ENCODE measurements around the gene ITGA3. TPM values are rescaled to one million over a fixed set of nuclear protein-coding genes. Genes with fewer than 3 reads are reported as not detected.

Gene ITGA3
- total RNA-seq, 1 donor from 2014 or later, result 222 TPM

- TF ChIP-seq CTCF (IDR thresholded peaks at IDR 0.05), result no peak
- H3K27me3 ChIP-seq, result no peaks in the 10 kb centered on the region
- no peak overlapping the region for H3K27ac ChIP-seq
- peaks cover 0 to 2% of the 10 kb centered on the region in 2 donors for H3K4me1 ChIP-seq
- H3K36me3 ChIP-seq, result peaks cover 98 to 99% of the 10 kb centered on the region in 2 donors
- H3K4me3 ChIP-seq, result no peak overlapping the region
- no peak for DNase-seq (ENCODE audit: low spot score in 2 of 2)
- intact Hi-C loops (cut with DNase I), result no loop called here
- no peaks in the 10 kb centered on the region for H3K9me3 ChIP-seq
Observed at GRCh38 chr17:50074227-50074626, 18.3 kb downstream of the ITGA3 start.

GRCh38 chr17:50075446-50076032 is 19.6 kb downstream of the ITGA3 start:
- Histone ChIP-seq H3K27me3 (no peaks in the 10 kb centered on the region), H3K4me1 (peaks cover 0 to 7% of the 10 kb centered on the region in 2 donors), H3K9me3 (no peaks in the 10 kb centered on the region), H3K27ac (peak overlapping the region; percentile 35 to 47), H3K36me3 (peaks cover 91 to 99% of the 10 kb centered on the region in 2 donors), H3K4me3 (no peak overlapping the region)
- DNase-seq (ENCODE audit: low spot score in 2 of 2), result no peak
- no peak for TF ChIP-seq CTCF (IDR thresholded peaks at IDR 0.05)
- intact Hi-C loops (cut with DNase I), result no loop called here

GRCh38 chr17:50076221-50076590 is 20.3 kb downstream of the ITGA3 start:
- Histone ChIP-seq H3K27me3 (no peaks in the 10 kb centered on the region), H3K36me3 (peaks cover 91 to 99% of the 10 kb centered on the region in 2 donors), H3K4me3 (no peak overlapping the region), H3K9me3 (no peaks in the 10 kb centered on the region), H3K27ac (peak overlapping the region; percentile 35 to 47), H3K4me1 (peaks cover 0 to 7% of the 10 kb centered on the region in 2 donors)
- no peak for DNase-seq (ENCODE audit: low spot score in 2 of 2)
- intact Hi-C loops (cut with DNase I), result no loop called here
- no peak for TF ChIP-seq CTCF (IDR thresholded peaks at IDR 0.05)

GRCh38 chr17:50076591-50077235 is 20.8 kb downstream of the ITGA3 start:
- Histone ChIP-seq H3K27ac (peak overlapping the region; percentile 31 to 47), H3K9me3 (no peaks in the 10 kb centered on the region), H3K36me3 (peaks cover 91 to 99% of the 10 kb centered on the region in 2 donors), H3K4me1 (peaks cover 0 to 7% of the 10 kb centered on the region in 2 donors), H3K4me3 (no peak overlapping the region), H3K27me3 (no peaks in the 10 kb centered on the region)
- no peak for DNase-seq (ENCODE audit: low spot score in 2 of 2)
- TF ChIP-seq CTCF (IDR thresholded peaks at IDR 0.05), result no peak
- intact Hi-C loops (cut with DNase I), result no loop called here

- Histone ChIP-seq H3K9me3 (no peaks in the 10 kb centered on the region), H3K36me3 (peaks cover 88 to 100% of the 10 kb centered on the region in 2 donors), H3K4me3 (no peak overlapping the region), H3K27ac (peak overlapping the region; percentile 60 to 68), H3K4me1 (peaks cover 0 to 7% of the 10 kb centered on the region in 2 donors), H3K27me3 (no peaks in the 10 kb centered on the region)
- intact Hi-C loops (cut with DNase I), result loop anchor here (2.0 kb wide), 1 partner anchor 52 kb away; no protein-coding TSS in a partner anchor
- DNase-seq (ENCODE audit: low spot score in 2 of 2), result no peak
- TF ChIP-seq CTCF (IDR thresholded peaks at IDR 0.05), result no peak
Observed at GRCh38 chr17:50078430-50078829, 22.5 kb downstream of the ITGA3 start.
